Endodermal cell (in vitro differentiated cells): ENCODE results near the gene OGFRL1. TPM values are rescaled to one million over a fixed set of nuclear protein-coding genes. Genes with fewer than 3 reads are reported as not detected.

Experiments
- DNase-seq: peaks from one replicate; pipeline ENCODE4 v3.0.0-alpha.2; 2017
- H3K27ac ChIP-seq: 2 replicates; pipeline ENCODE4 v1.5.1; 2013; ENCODE audit warnings: mild to moderate bottlenecking, low read depth, low read length, moderate library complexity
- H3K27me3 ChIP-seq: 2 replicates; pipeline ENCODE4 v1.6.1; 2013; ENCODE audit warnings: mild to moderate bottlenecking, low read length, moderate library complexity; ENCODE audit not compliant: insufficient read depth, control insufficient read depth, poor library complexity, severe bottlenecking
- H3K36me3 ChIP-seq: 2 replicates; pipeline ENCODE4 v1.7.0; 2013; ENCODE audit warnings: mild to moderate bottlenecking, low read length, moderate library complexity; ENCODE audit not compliant: control insufficient read depth, insufficient read depth
- H3K4me1 ChIP-seq: one replicate; pipeline ENCODE4 v1.7.0; 2013; ENCODE audit warnings: low read length; ENCODE audit not compliant: control insufficient read depth, insufficient read depth
- H3K4me3 ChIP-seq: 2 replicates; pipeline ENCODE4 v1.5.1; 2013; ENCODE audit warnings: mild to moderate bottlenecking, low read length, moderate library complexity
- H3K9ac ChIP-seq: 2 replicates; pipeline ENCODE4 v1.6.1; 2013; ENCODE audit warnings: mild to moderate bottlenecking, low read length, moderate library complexity; ENCODE audit not compliant: poor library complexity, severe bottlenecking; ENCODE audit errors: extremely low read depth
- H3K9me3 ChIP-seq: 2 replicates; pipeline ENCODE4 v1.6.1; 2013; ENCODE audit warnings: mild to moderate bottlenecking, low read length, moderate library complexity; ENCODE audit not compliant: control insufficient read depth
- H3K27ac Mint-ChIP-seq: 2 replicates; pipeline ENCODE4 v1.8.0; 2020; ENCODE audit warnings: mixed read lengths
- H3K27me3 Mint-ChIP-seq: 2 replicates; pipeline ENCODE4 v1.8.0; 2021; ENCODE audit warnings: mild to moderate bottlenecking, mixed read lengths; ENCODE audit not compliant: insufficient read depth
- H3K36me3 Mint-ChIP-seq: 2 replicates; pipeline ENCODE4 v1.8.0; 2020; ENCODE audit warnings: low read depth, mixed read lengths
- H3K4me1 Mint-ChIP-seq: 2 replicates; pipeline ENCODE4 v1.8.0; 2020; ENCODE audit warnings: mixed read lengths
- H3K4me3 Mint-ChIP-seq: 2 replicates; pipeline ENCODE4 v1.8.0; 2020; ENCODE audit warnings: mild to moderate bottlenecking, moderate library complexity, mixed read lengths
- H3K9me3 Mint-ChIP-seq: 2 replicates; pipeline ENCODE4 v1.8.0; 2020; ENCODE audit warnings: mild to moderate bottlenecking, mixed read lengths
- WGBS, 2 experiments: methylation state at CpG; one replicate each; pipeline versions ENCODE4 v1.1.5 to v1.1.7; 2013; ENCODE audit warnings: missing lambda C conversion rate in 2 of 2, mixed read lengths in 1 of 2; ENCODE audit not compliant: insufficient coverage in 1 of 2, insufficient read length in 1 of 2; 5-methylcytosine and 5-hydroxymethylcytosine counted together
- total RNA-seq, 2 donors: library from RNA; stranded (reverse); fragmentation: NEBNext Ultra II Directional in 1 of 2; extraction: Animal tissue kit (Norgen Biotek cat#: 25700) in 1 of 2; gene quantifications; 2 replicates in 1 of 2; 3 replicates in 1 of 2; pipeline ENCODE4 v1.2.1, GENCODE V29; 2021
- TF ChIP-seq, protein P1 (sequence below): fragments of 200-600 bp; sonication (generic); conservative IDR thresholded peaks from 2 replicates; pipeline ENCODE4 v1.5.0; 2021; ENCODE audit warnings: antibody characterized with exemption, mild to moderate bottlenecking

Gene OGFRL1
- total RNA-seq, 2 donors from 2014 or later = 9.1 to 9.4 TPM

DNA sequence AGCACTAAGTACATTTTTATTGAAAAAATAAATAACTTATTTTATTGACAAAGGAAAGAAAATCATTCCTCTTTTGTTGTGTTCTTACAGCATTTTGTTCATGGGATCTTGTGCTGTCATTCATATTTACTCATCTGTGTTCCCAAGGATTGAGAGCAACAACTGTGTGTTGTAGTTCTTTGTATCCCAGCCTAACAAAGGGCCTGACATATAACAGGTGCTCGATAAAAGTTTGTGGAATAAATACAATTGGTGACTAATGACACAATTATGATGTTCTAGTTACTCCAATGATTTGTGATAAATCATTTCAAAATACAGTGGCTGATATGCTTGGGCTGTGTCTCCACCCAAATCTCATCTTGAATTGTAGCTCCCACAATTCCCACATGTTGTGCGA lies 7.9 kb upstream of the OGFRL1 start:
- Histone ChIP-seq H3K4me1 (no peaks in the 10 kb centered on the region), H3K36me3 (no peaks in the 10 kb centered on the region), H3K27ac (no peak overlapping the region), H3K4me3 (no peak overlapping the region), H3K9ac (no peak overlapping the region), H3K27me3 (no peaks in the 10 kb centered on the region), H3K9me3 (no peaks in the 10 kb centered on the region)
- Mint-ChIP-seq H3K9me3 (peaks cover 2% of the 10 kb centered on the region), H3K36me3 (no peaks in the 10 kb centered on the region), H3K27me3 (no peaks in the 10 kb centered on the region), H3K4me1 (peaks cover 10% of the 10 kb centered on the region), H3K4me3 (no peak overlapping the region), H3K27ac (no peak overlapping the region)
- 100% methylated on average over 2 of the region's 2 CpGs; no CpG with 5 or more reads in 1 of the 2 experiments for WGBS, 2 experiments
- DNase-seq = no peak
- TF ChIP-seq, protein P1, sequence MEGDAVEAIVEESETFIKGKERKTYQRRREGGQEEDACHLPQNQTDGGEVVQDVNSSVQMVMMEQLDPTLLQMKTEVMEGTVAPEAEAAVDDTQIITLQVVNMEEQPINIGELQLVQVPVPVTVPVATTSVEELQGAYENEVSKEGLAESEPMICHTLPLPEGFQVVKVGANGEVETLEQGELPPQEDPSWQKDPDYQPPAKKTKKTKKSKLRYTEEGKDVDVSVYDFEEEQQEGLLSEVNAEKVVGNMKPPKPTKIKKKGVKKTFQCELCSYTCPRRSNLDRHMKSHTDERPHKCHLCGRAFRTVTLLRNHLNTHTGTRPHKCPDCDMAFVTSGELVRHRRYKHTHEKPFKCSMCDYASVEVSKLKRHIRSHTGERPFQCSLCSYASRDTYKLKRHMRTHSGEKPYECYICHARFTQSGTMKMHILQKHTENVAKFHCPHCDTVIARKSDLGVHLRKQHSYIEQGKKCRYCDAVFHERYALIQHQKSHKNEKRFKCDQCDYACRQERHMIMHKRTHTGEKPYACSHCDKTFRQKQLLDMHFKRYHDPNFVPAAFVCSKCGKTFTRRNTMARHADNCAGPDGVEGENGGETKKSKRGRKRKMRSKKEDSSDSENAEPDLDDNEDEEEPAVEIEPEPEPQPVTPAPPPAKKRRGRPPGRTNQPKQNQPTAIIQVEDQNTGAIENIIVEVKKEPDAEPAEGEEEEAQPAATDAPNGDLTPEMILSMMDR = no peak

DNA sequence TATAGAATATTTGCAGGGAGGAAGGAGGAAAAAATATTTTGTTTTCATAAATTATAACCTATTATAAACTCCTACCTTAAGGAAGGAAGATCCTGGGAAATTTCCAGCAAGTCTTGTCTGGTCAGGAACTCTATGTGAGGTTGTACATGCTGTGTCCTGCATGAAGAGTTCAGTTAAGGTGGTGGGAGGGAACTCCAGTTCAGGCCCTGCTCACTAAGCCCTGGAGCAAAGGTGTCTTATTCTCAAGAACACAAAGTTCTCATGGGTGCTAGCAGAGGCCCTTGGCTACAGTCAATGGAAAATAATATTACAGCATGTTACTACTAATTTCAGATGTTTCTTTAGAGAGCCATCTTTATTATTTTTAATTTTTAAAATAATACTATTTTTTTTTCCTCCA lies 3.8 kb upstream of the OGFRL1 start:
- Histone ChIP-seq H3K9ac (no peak overlapping the region), H3K4me1 (no peaks in the 10 kb centered on the region), H3K27ac (no peak overlapping the region), H3K4me3 (no peak overlapping the region), H3K36me3 (no peaks in the 10 kb centered on the region), H3K9me3 (no peaks in the 10 kb centered on the region), H3K27me3 (no peaks in the 10 kb centered on the region)
- peaks cover 9% of the 10 kb centered on the region for H3K4me1 Mint-ChIP-seq
- peaks cover 7% of the 10 kb centered on the region for H3K27me3 Mint-ChIP-seq
- no peak overlapping the region for H3K27ac Mint-ChIP-seq
- H3K36me3 Mint-ChIP-seq = no peaks in the 10 kb centered on the region
- no peak overlapping the region for H3K4me3 Mint-ChIP-seq
- TF ChIP-seq, protein P1 = no peak
- H3K9me3 Mint-ChIP-seq = no peaks in the 10 kb centered on the region
- DNase-seq = no peak

DNA sequence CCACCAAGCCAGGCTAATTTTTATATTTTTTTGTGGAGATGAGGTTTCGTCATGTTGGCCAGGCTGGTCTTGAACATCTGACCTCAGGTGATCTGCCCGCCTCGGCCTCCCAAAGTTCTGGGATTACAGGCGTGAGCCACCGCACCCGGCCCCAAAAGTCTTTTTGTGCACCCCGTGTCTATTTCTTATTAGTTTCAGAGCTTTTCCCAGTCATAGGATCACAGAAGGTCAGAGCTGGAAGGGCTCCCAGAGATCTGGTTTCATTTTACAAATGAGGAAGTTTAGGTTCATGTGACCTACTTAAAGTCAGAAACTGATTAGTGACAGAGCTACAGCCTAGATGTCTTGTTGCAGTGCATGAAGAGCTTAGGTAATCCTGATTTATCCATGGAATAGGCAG lies 1.6 kb upstream of the OGFRL1 start:
- DNase-seq = no peak
- Histone ChIP-seq H3K9ac (no peak overlapping the region), H3K27me3 (no peaks in the 10 kb centered on the region), H3K4me3 (no peak overlapping the region), H3K4me1 (no peaks in the 10 kb centered on the region), H3K9me3 (no peaks in the 10 kb centered on the region), H3K27ac (no peak overlapping the region), H3K36me3 (no peaks in the 10 kb centered on the region)
- H3K36me3 Mint-ChIP-seq = no peaks in the 10 kb centered on the region
- H3K4me1 Mint-ChIP-seq = peaks cover 19% of the 10 kb centered on the region
- no peaks in the 10 kb centered on the region for H3K9me3 Mint-ChIP-seq
- peaks cover 7% of the 10 kb centered on the region for H3K27me3 Mint-ChIP-seq
- TF ChIP-seq, protein P1 = no peak
- H3K4me3 Mint-ChIP-seq = peak overlapping the region; percentile 63
- WGBS, 2 experiments = 96 to 98% methylated on average over 4 to 7 of the region's 7 CpGs
- no peak overlapping the region for H3K27ac Mint-ChIP-seq
